ENCODE results near the gene COL15A1. TPM values are rescaled to one million over a fixed set of nuclear protein-coding genes. Genes with fewer than 3 reads are reported as not detected.

The COL15A1 gene
- total RNA-seq, 2 experiments from 2014 or later: 0.30 to 0.33 TPM

DNA sequence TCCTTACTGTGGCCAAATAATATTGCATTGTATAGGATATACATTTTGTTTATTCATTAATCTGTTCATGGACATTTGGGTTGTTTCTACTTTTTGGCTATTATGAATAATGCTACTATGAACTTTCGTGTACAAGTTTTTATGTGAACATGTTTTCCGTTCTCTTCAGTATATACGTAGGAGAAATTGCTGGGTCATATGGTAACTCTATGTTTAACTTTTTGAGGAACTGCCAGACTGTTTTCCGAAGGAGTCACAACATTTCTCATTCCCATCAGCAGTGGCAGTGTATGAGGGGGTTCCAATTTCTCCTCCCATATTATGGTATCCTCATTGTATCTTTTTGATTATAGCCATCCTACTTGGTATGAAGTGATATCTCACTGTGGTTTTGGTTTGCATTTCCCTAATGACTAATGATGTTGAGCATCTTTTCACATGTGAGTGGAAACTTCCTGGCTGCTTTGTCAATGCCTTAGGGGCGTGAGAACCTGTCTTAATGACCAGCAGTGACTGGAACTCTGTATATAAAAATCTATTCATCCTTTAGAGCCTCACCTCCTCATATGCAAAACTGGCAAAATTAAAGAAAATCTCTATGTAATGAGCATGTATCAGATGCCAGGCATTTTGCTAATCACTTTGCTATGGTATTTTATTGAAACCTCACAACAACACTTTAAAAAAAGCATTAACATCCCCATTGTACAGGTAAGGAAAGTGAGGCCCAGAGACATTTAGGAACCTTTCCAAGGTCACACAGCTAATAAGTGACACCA is 113.4 kb downstream of the COL15A1 start:
- DNase-seq: peak; percentile 42
- POLR2A ChIA-PET: interaction anchor here (0.8 to 5.9 kb wide), 24 partner anchors 9 to 126 kb away, joined by 3 to 132 read pairs (median 7); partner anchors contain the start of gene TGFBR1
- H3K27ac Mint-ChIP-seq: peak overlapping the region; percentile 97
- peaks cover 74% of the 10 kb centered on the region for H3K4me1 Mint-ChIP-seq
- H3K27me3 Mint-ChIP-seq: peaks cover under 1% of the 10 kb centered on the region
- H3K4me3 Mint-ChIP-seq: peak overlapping the region; percentile 72
- H3K36me3 Mint-ChIP-seq (ENCODE audit: low read depth): peaks cover 15% of the 10 kb centered on the region
- CTCF ChIA-PET: interaction anchor here (1.0 to 3.8 kb wide), 10 partner anchors 12 to 56 kb away, joined by 3 to 41 read pairs (median 8); partner anchors contain the start of gene TGFBR1
- H3K9me3 Mint-ChIP-seq: peaks cover 4% of the 10 kb centered on the region

DNA sequence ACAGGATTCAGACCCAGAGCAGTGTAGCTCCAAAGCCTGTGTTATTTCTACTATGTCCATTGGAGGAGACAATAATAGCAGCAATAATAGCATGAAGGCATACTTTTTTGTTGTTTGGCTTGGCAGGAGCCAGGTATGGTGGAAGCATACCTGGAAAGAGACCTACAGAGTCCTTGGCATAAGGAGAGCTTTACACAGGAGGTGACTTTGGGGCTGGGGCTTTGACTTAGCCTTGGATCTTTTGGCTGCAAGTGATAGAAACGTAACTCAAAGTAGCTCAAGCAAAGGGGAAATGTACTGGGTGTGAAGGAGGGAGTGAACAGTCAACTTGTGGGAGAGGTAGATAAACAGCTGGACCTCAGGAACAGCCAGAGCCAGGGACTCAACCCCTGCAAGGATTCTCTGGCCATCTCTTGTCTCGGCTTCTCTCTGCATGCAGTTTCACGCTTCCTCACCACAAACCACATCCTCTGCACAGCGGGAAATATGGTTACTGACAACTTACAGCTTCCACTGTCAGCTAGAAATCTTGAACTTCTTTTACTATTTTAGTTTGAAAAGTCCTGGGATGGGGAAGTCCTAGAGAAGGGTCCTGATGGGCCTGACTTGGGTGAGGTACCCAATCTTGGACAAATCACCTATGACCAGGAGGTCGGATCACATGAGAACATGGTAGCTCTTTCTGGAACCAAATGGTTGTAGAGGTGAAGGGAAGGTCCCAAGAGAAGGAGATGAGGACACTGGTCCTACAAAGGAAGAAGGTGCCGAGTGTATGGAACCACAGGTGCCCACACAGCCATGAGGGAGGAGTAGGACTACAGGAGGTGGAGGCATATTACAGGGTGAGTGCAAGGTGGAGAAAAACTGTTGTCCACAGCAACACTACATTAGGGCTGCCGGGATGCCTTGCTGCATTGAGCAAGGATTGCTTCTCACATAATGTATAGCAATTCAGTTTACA is 114.2 kb downstream of the COL15A1 start:
- Mint-ChIP-seq H3K27ac (peak overlapping the region; percentile 97), H3K4me1 (peaks cover 65% of the 10 kb centered on the region), H3K4me3 (peak overlapping the region; percentile 72), H3K36me3 (ENCODE audit: low read depth) (peaks cover 15% of the 10 kb centered on the region), H3K9me3 (peaks cover 4% of the 10 kb centered on the region), H3K27me3 (peaks cover 3% of the 10 kb centered on the region)
- CTCF ChIA-PET: interaction anchor here (0.8 to 3.8 kb wide), 14 partner anchors 13 to 164 kb away, joined by 3 to 41 read pairs (median 5); partner anchors contain the start of genes SEC61B and TGFBR1
- POLR2A ChIA-PET: interaction anchor here (0.7 to 5.6 kb wide), 32 partner anchors 9 to 1425 kb away, joined by 3 to 132 read pairs (median 6); partner anchors contain the start of genes ALG2, TGFBR1 and TSTD2
- peak; percentile 92 for DNase-seq

DNA sequence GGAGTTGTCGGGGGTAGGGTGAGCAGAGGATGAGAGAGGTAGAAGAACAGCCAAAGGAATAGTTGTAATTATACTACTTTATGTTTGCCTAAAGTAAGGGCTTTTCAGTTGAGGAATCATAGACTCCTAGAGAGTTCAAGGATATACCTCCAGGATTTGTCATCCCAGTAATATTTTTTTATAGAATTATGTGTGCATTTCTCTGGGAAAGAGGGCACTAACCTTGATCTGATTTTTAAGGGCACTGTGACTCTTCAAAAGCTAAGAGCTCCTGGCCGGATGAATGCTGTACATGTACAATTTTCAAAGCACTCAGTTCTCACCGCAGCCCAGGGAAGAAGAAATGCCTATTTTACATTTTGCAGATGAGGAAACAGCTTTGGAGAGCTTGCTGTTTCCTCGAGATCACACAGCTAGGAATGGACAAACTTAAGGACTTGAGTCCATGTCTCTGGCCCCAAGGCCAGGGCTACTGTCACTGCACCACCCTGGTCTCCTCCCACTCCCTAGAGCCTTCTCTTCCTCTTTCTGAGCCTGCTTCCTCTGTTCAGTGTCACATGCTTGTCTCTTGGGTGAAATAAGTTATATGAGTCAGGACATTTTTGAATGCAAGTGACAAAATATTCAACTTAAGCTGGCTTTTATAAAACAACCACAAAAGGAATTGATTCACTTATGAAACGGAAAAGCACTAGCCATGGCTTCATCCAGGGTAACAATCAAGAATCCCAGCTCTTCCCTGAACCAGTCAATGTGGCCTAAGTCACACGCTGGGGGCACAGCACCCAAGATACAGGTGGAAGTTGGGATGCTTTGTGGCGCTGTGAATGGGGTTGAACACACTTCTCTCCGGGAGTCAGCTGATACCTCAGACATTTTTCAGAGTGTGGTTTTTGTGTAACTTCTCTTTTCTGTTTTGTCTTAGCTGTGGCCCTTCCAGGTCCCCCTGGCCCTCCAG is 115.5 kb downstream of the COL15A1 start:
- Mint-ChIP-seq H3K27ac (peak overlapping the region; percentile 97), H3K36me3 (ENCODE audit: low read depth) (peaks cover 15% of the 10 kb centered on the region), H3K4me1 (peaks cover 61% of the 10 kb centered on the region), H3K9me3 (peaks cover 4% of the 10 kb centered on the region), H3K4me3 (peak overlapping the region; percentile 25), H3K27me3 (peaks cover 3% of the 10 kb centered on the region)
- ChIA-PET POLR2A (interaction anchor here (0.6 to 5.6 kb wide), 25 partner anchors 7 to 1031 kb away, joined by 3 to 132 read pairs (median 6); partner anchors contain the start of gene TGFBR1), CTCF (interaction anchor here (0.7 to 3.8 kb wide), 14 partner anchors 9 to 163 kb away, joined by 3 to 41 read pairs (median 5); partner anchors contain the start of genes SEC61B and TGFBR1)
- peak; percentile 47 for DNase-seq

DNA sequence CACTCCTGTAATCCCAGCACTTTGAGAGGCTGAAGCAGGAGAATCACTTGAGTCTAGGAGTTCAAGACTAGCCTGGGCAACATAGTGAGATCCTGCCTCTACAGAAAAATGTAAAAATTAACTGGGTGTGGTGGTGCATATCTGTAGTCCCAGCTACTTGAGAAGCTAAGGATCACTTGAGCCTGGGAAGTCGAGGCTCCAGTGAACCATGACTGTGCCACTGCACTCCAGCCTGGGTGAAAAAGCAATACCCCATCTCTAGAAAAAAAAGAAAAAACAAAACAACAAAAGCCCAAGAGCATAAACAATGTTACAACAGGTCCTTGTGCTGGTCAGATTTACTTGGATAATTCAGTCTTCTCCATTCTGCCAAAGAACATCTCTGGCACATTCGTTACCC is 116.9 kb downstream of the COL15A1 start:
- ChIA-PET POLR2A (interaction anchor here (2.1 to 5.6 kb wide), 2 partner anchors 8 to 44 kb away, joined by 8 to 108 read pairs; partner anchors contain the start of gene TGFBR1), CTCF (interaction anchor here (1.4 to 3.8 kb wide), 5 partner anchors 15 to 212 kb away, joined by 5 to 41 read pairs (median 28); partner anchors contain the start of gene TGFBR1)
- peaks cover under 1% of the 10 kb centered on the region for H3K9me3 Mint-ChIP-seq
- H3K4me3 Mint-ChIP-seq: no peak overlapping the region
- H3K27ac Mint-ChIP-seq: no peak overlapping the region
- DNase-seq: no peak
- peaks cover 3% of the 10 kb centered on the region for H3K27me3 Mint-ChIP-seq
- H3K36me3 Mint-ChIP-seq (ENCODE audit: low read depth): peaks cover 12% of the 10 kb centered on the region
- H3K4me1 Mint-ChIP-seq: peaks cover 58% of the 10 kb centered on the region

DNA sequence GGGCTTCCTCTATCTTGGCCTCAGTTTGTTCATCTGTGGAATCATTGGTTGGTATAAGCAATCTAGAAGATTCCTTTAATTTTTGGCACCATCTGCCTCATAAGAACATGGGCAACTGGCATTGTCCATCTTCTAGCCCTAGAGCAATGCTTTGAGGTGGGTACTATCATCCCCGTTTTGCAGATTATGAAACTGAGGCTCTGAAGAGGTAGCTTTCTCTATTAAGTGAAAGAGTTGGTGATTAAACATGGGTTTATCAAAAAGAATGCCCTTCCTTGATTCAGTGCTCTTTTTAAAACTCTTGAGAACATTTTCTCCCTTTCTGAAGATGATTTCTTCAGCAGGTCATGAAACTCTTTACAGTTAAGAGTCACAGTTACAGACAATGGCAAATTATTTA is 118.8 kb downstream of the COL15A1 start:
- peaks cover 3% of the 10 kb centered on the region for H3K27me3 Mint-ChIP-seq
- no peak for DNase-seq
- H3K9me3 Mint-ChIP-seq: no peaks in the 10 kb centered on the region
- no peak overlapping the region for H3K4me3 Mint-ChIP-seq
- H3K4me1 Mint-ChIP-seq: peaks cover 40% of the 10 kb centered on the region
- POLR2A ChIA-PET: interaction anchor here (5.6 kb wide), 1 partner anchor 42 kb away, joined by 108 read pairs; the partner anchor contains the start of gene TGFBR1
- CTCF ChIA-PET: no interaction called here
- H3K36me3 Mint-ChIP-seq (ENCODE audit: low read depth): peaks cover 4% of the 10 kb centered on the region
- no peak overlapping the region for H3K27ac Mint-ChIP-seq

DNA sequence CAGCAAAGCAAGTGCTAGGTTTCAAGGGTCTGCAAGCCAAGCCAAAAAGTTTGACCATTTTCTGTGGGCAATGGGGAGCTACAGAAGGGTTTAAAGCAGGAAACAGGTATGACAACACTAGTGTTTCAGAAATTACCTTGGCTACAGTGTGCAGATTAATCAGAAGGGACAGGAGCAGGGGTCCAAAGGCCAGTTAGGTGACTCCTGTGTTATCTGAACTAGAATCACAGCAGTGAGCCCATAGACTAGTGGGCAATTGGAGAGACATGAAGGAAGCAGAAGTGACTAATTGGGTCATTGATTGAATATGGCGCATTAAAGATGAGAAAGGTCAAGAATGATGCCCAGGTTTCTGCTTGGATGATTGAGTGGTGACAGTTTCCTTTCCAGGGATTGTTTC is 119.8 kb downstream of the COL15A1 start:
- CTCF ChIA-PET: no interaction called here
- H3K27me3 Mint-ChIP-seq: peaks cover 3% of the 10 kb centered on the region
- POLR2A ChIA-PET: interaction anchor here (0.6 to 1.2 kb wide), 3 partner anchors 32 to 50 kb away, joined by 3 read pairs; partner anchors contain the start of gene TGFBR1
- H3K27ac Mint-ChIP-seq: no peak overlapping the region
- H3K4me3 Mint-ChIP-seq: no peak overlapping the region
- H3K36me3 Mint-ChIP-seq (ENCODE audit: low read depth): peaks cover 6% of the 10 kb centered on the region
- H3K4me1 Mint-ChIP-seq: peaks cover 32% of the 10 kb centered on the region
- no peaks in the 10 kb centered on the region for H3K9me3 Mint-ChIP-seq
- DNase-seq: no peak

DNA sequence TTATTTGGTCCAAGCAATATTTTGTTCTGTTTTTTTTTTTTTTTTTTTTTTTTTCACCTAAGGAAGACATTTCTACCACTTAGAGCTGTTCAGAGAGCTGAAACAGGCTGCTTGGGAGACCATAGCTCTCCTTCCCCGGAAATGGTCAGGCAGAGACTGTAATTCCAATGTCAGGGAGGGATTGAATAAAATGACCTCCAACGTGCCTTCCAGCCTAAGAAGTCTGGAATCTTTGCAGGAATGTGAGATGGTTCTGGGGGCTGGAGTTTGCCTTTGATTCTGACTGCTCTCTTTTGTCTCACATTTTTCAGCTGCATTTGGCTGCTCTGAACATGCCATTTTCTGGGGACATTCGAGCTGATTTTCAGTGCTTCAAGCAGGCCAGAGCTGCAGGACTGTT is 122.9 kb downstream of the COL15A1 start:
- DNase-seq: no peak
- CTCF ChIA-PET: interaction anchor here (0.6 to 1.1 kb wide), 5 partner anchors 8 to 748 kb away, joined by 3 to 5 read pairs (median 4); no protein-coding TSS in a partner anchor
- H3K9me3 Mint-ChIP-seq: no peaks in the 10 kb centered on the region
- H3K4me3 Mint-ChIP-seq: no peak overlapping the region
- peaks cover 16% of the 10 kb centered on the region for H3K36me3 Mint-ChIP-seq (ENCODE audit: low read depth)
- POLR2A ChIA-PET: interaction anchor here (1.1 to 2.1 kb wide), 2 partner anchors 8 to 39 kb away, joined by 3 to 8 read pairs; partner anchors contain the start of gene TGFBR1
- no peak overlapping the region for H3K27ac Mint-ChIP-seq
- H3K4me1 Mint-ChIP-seq: peaks cover 37% of the 10 kb centered on the region
- peaks cover 3% of the 10 kb centered on the region for H3K27me3 Mint-ChIP-seq

DNA sequence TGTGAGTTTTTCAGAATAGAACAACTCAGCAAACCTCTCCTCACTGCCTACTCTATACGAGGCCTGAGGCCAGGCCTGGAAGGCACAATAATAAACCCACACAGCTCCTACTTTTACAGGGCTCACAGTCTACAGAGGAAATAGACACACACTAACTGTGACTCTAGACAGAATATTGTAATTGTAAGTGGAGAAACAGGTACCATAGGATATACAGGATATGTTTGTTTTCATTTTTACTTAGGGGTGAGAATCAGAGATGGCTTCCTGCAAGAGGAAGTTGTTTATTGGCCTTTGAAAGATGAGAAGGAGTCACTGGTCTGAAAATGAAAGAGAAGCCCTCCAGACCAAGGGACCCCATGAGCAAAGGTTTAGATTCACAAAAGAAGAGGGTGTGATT is 125.4 kb downstream of the COL15A1 start:
- CTCF ChIA-PET: interaction anchor here (1.6 kb wide), 1 partner anchor 23 kb away, joined by 6 read pairs; no protein-coding TSS in a partner anchor
- Mint-ChIP-seq H3K36me3 (ENCODE audit: low read depth) (peaks cover 16% of the 10 kb centered on the region), H3K4me3 (no peak overlapping the region), H3K9me3 (no peaks in the 10 kb centered on the region), H3K27me3 (no peaks in the 10 kb centered on the region), H3K4me1 (peaks cover 32% of the 10 kb centered on the region), H3K27ac (peak overlapping the region; percentile 80)
- POLR2A ChIA-PET: interaction anchor here (1.0 to 1.8 kb wide), 5 partner anchors 9 to 35 kb away, joined by 3 to 8 read pairs (median 4); partner anchors contain the start of gene TGFBR1
- no peak for DNase-seq

DNA sequence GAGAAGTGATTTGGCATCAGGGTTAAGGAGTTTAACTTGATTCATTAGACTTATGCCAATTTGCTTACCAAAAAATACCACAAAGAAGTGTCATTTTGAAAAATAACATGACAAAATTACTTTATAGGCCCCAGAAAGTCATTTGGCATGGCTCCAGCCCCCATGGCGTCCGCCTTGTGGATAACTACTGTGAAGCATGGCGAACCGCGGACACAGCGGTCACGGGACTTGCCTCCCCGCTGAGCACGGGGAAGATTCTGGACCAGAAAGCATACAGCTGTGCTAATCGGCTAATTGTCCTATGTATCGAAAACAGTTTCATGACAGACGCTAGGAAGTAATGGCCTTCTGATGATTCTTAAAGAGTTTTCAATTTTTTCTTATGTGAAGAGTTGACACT is 125.8 kb downstream of the COL15A1 start:
- POLR2A ChIA-PET: interaction anchor here (1.0 to 1.8 kb wide), 5 partner anchors 10 to 35 kb away, joined by 3 to 8 read pairs (median 4); partner anchors contain the start of gene TGFBR1
- no peak for DNase-seq
- no peaks in the 10 kb centered on the region for H3K27me3 Mint-ChIP-seq
- H3K9me3 Mint-ChIP-seq: no peaks in the 10 kb centered on the region
- no peak overlapping the region for H3K4me3 Mint-ChIP-seq
- peaks cover 13% of the 10 kb centered on the region for H3K36me3 Mint-ChIP-seq (ENCODE audit: low read depth)
- H3K27ac Mint-ChIP-seq: peak overlapping the region; percentile 80
- CTCF ChIA-PET: interaction anchor here (1.6 kb wide), 1 partner anchor 23 kb away, joined by 6 read pairs; no protein-coding TSS in a partner anchor
- peaks cover 32% of the 10 kb centered on the region for H3K4me1 Mint-ChIP-seq

DNA sequence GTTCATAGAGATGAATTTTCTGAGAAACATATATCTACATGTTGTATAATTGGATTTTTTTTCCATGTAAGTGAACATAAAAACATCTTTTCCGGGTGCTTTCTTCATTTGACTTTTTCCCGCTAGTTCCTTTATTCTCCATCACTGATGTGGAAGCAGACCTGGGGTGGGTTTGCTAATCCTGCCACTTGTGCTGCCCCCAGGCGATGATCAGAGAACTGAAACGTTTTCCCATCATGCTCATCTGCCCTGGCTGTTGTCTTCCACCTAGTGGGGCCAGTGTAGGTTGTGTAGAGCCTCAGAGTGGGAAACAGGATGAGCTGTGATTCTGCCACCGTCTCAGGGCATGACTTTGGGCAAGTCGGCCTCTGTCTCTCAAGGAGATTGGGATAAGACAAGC is 127.0 kb downstream of the COL15A1 start:
- POLR2A ChIA-PET: interaction anchor here (1.0 to 1.1 kb wide), 2 partner anchors 13 to 22 kb away, joined by 3 to 4 read pairs; no protein-coding TSS in a partner anchor
- Mint-ChIP-seq H3K27ac (no peak overlapping the region), H3K9me3 (no peaks in the 10 kb centered on the region), H3K36me3 (ENCODE audit: low read depth) (peaks cover 12% of the 10 kb centered on the region), H3K4me1 (peaks cover 42% of the 10 kb centered on the region), H3K4me3 (no peak overlapping the region), H3K27me3 (no peaks in the 10 kb centered on the region)
- no peak for DNase-seq
- CTCF ChIA-PET: no interaction called here
